Dendritic cell treated with granulocyte-macrophage colony-stimulating factor and Interleukin-4, amounts not matched to agents 40 ng/mL and 50 ng/mL, for 4 days (primary cell): ENCODE results near the gene USP17L26.
"Not testable (repeated sequence)": the region's sequence is repeated elsewhere in the genome, so short reads cannot be mapped to it uniquely, and the experiment has no call there.

ENCODE experiments used
- H3K27ac Mint-ChIP-seq: one replicate; pipeline ENCODE4 v1.8.0; 2022; ENCODE audit warnings: mild to moderate bottlenecking, mixed read lengths
- H3K27me3 Mint-ChIP-seq: one replicate; pipeline ENCODE4 v1.8.0; 2022; ENCODE audit warnings: mild to moderate bottlenecking, mixed read lengths
- H3K36me3 Mint-ChIP-seq: one replicate; pipeline ENCODE4 v1.8.0; 2022; ENCODE audit warnings: low read depth, mixed read lengths
- H3K4me1 Mint-ChIP-seq: one replicate; pipeline ENCODE4 v1.8.0; 2022; ENCODE audit warnings: low read depth, mixed read lengths
- H3K4me3 Mint-ChIP-seq: one replicate; pipeline ENCODE4 v1.8.0; 2022; ENCODE audit warnings: mild to moderate bottlenecking, moderate library complexity, mixed read lengths
- H3K9me3 Mint-ChIP-seq: one replicate; pipeline ENCODE4 v1.8.0; 2022; ENCODE audit warnings: mixed read lengths
- intact Hi-C: fragments of 100-400 bp; cut with micrococcal nuclease; formaldehyde crosslinking; loops from one replicate; pipeline ENCODE4 v1.15.0; 2022

Gene USP17L26, protein sequence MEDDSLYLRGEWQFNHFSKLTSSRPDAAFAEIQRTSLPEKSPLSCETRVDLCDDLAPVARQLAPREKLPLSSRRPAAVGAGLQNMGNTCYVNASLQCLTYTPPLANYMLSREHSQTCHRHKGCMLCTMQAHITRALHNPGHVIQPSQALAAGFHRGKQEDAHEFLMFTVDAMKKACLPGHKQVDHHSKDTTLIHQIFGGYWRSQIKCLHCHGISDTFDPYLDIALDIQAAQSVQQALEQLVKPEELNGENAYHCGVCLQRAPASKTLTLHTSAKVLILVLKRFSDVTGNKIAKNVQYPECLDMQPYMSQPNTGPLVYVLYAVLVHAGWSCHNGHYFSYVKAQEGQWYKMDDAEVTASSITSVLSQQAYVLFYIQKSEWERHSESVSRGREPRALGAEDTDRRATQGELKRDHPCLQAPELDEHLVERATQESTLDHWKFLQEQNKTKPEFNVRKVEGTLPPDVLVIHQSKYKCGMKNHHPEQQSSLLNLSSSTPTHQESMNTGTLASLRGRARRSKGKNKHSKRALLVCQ

DNA sequence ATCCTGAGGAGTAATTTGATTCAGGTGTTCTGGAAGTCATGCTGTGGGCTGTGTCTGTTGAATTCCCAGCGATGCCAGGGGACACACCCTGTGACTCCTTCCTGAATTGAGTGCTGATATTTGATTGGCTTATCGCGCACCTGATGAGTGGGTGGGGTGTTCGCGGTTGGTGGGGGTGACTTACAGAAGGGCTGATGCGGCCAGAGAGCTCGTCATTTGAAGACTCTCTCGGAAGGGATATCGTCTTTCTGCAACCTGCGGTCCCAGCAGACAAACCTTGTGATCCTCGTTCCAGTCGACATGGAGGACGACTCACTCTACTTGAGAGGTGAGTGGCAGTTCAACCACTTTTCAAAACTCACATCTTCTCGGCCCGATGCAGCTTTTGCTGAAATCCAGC lies at the start of gene USP17L26:
Gene USP17L26 (plus strand): TSS at position 301 of the 400 bp plus-strand sequence. CDS start 0 bp downstream, at position 301.
- H3K4me1 Mint-ChIP-seq, intact Hi-C loops, H3K27ac Mint-ChIP-seq, H3K4me3 Mint-ChIP-seq, H3K9me3 Mint-ChIP-seq, H3K36me3 Mint-ChIP-seq, H3K27me3 Mint-ChIP-seq: not testable (repeated sequence)

DNA sequence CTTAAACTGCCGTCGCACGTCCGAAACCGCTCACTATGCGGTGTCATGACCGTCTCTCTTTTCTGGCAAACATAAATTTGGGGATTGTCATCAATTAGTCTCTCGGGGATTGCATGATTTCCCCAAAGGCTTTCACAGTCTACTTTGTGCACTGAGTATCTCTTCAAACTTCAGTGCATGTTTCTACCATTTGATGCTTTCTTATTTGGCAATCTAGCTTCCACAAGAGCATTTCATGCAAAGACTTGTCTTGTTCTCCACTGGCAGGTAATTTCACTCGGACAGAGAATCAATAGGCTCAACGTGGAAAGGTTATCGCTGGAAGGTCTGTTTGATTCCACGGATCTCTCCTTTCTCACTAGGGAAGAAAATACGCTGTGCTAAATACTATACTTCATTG lies 10.3 kb upstream of the USP17L26 start:
- H3K36me3 Mint-ChIP-seq, H3K4me3 Mint-ChIP-seq, H3K4me1 Mint-ChIP-seq, intact Hi-C loops, H3K27ac Mint-ChIP-seq, H3K27me3 Mint-ChIP-seq, H3K9me3 Mint-ChIP-seq: not testable (repeated sequence)

DNA sequence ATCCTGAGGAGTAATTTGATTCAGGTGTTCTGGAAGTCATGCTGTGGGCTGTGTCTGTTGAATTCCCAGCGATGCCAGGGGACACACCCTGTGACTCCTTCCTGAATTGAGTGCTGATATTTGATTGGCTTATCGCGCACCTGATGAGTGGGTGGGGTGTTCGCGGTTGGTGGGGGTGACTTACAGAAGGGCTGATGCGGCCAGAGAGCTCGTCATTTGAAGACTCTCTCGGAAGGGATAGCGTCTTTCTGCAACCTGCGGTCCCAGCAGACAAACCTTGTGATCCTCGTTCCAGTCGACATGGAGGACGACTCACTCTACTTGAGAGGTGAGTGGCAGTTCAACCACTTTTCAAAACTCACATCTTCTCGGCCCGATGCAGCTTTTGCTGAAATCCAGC lies 9.6 kb upstream of the USP17L26 start, which contains the start of gene USP17L24:
Gene USP17L24 (plus strand): TSS at position 301 of the 400 bp plus-strand sequence. CDS start 0 bp downstream, at position 301.
- H3K36me3 Mint-ChIP-seq, H3K4me1 Mint-ChIP-seq, H3K27ac Mint-ChIP-seq, intact Hi-C loops, H3K27me3 Mint-ChIP-seq, H3K9me3 Mint-ChIP-seq, H3K4me3 Mint-ChIP-seq: not testable (repeated sequence)

DNA sequence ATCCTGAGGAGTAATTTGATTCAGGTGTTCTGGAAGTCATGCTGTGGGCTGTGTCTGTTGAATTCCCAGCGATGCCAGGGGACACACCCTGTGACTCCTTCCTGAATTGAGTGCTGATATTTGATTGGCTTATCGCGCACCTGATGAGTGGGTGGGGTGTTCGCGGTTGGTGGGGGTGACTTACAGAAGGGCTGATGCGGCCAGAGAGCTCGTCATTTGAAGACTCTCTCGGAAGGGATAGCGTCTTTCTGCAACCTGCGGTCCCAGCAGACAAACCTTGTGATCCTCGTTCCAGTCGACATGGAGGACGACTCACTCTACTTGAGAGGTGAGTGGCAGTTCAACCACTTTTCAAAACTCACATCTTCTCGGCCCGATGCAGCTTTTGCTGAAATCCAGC lies 4.8 kb upstream of the USP17L26 start, which contains the start of gene USP17L25:
Gene USP17L25 (plus strand): TSS at position 301 of the 400 bp plus-strand sequence. CDS start 0 bp downstream, at position 301.
- H3K27me3 Mint-ChIP-seq, H3K9me3 Mint-ChIP-seq, H3K4me3 Mint-ChIP-seq, H3K27ac Mint-ChIP-seq, H3K36me3 Mint-ChIP-seq, intact Hi-C loops, H3K4me1 Mint-ChIP-seq: not testable (repeated sequence)

DNA sequence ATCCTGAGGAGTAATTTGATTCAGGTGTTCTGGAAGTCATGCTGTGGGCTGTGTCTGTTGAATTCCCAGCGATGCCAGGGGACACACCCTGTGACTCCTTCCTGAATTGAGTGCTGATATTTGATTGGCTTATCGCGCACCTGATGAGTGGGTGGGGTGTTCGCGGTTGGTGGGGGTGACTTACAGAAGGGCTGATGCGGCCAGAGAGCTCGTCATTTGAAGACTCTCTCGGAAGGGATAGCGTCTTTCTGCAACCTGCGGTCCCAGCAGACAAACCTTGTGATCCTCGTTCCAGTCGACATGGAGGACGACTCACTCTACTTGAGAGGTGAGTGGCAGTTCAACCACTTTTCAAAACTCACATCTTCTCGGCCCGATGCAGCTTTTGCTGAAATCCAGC lies 4.6 kb downstream of the USP17L26 start, which contains the start of gene USP17L5:
Gene USP17L5 (plus strand): TSS at position 301 of the 400 bp plus-strand sequence. CDS start 0 bp downstream, at position 301.
- intact Hi-C loops, H3K4me3 Mint-ChIP-seq, H3K36me3 Mint-ChIP-seq, H3K9me3 Mint-ChIP-seq, H3K27me3 Mint-ChIP-seq, H3K27ac Mint-ChIP-seq, H3K4me1 Mint-ChIP-seq: not testable (repeated sequence)

DNA sequence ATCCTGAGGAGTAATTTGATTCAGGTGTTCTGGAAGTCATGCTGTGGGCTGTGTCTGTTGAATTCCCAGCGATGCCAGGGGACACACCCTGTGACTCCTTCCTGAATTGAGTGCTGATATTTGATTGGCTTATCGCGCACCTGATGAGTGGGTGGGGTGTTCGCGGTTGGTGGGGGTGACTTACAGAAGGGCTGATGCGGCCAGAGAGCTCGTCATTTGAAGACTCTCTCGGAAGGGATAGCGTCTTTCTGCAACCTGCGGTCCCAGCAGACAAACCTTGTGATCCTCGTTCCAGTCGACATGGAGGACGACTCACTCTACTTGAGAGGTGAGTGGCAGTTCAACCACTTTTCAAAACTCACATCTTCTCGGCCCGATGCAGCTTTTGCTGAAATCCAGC lies 9.4 kb downstream of the USP17L26 start, which contains the start of gene USP17L27:
Gene USP17L27 (plus strand): TSS at position 301 of the 400 bp plus-strand sequence. CDS start 0 bp downstream, at position 301.
- H3K27me3 Mint-ChIP-seq, H3K36me3 Mint-ChIP-seq, H3K4me3 Mint-ChIP-seq, H3K27ac Mint-ChIP-seq, H3K9me3 Mint-ChIP-seq, H3K4me1 Mint-ChIP-seq, intact Hi-C loops: not testable (repeated sequence)

DNA sequence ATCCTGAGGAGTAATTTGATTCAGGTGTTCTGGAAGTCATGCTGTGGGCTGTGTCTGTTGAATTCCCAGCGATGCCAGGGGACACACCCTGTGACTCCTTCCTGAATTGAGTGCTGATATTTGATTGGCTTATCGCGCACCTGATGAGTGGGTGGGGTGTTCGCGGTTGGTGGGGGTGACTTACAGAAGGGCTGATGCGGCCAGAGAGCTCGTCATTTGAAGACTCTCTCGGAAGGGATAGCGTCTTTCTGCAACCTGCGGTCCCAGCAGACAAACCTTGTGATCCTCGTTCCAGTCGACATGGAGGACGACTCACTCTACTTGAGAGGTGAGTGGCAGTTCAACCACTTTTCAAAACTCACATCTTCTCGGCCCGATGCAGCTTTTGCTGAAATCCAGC lies 14.1 kb downstream of the USP17L26 start, which contains the start of gene USP17L28:
Gene USP17L28 (plus strand): TSS at position 301 of the 400 bp plus-strand sequence. CDS start 0 bp downstream, at position 301.
- H3K9me3 Mint-ChIP-seq, H3K4me1 Mint-ChIP-seq, H3K36me3 Mint-ChIP-seq, H3K27ac Mint-ChIP-seq, H3K4me3 Mint-ChIP-seq, H3K27me3 Mint-ChIP-seq, intact Hi-C loops: not testable (repeated sequence)

DNA sequence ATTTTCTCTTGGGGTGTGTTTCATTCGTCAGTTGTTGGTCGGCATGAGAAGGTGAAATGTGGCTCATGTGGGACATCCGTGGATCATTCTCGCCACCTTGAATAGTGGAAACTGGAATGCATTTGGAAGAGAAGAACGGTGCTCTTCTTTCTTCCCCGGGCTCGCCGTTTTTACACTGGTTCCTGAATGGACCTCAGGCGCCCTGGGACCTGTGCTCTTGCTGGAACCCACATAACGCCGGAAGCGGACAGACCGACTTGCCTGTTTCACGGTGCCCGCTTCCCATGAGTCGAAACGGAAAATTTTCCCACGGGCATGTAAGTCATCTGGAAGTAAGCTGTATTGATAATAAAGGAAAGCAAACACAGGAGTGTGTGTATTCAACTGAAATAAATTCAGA lies 16.4 kb downstream of the USP17L26 start:
- intact Hi-C loops: not testable (repeated sequence)

DNA sequence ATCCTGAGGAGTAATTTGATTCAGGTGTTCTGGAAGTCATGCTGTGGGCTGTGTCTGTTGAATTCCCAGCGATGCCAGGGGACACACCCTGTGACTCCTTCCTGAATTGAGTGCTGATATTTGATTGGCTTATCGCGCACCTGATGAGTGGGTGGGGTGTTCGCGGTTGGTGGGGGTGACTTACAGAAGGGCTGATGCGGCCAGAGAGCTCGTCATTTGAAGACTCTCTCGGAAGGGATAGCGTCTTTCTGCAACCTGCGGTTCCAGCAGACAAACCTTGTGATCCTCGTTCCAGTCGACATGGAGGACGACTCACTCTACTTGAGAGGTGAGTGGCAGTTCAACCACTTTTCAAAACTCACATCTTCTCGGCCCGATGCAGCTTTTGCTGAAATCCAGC lies 18.9 kb downstream of the USP17L26 start, which contains the start of gene USP17L29:
Gene USP17L29 (plus strand): TSS at position 301 of the 400 bp plus-strand sequence. CDS start 0 bp downstream, at position 301.
- not testable (repeated sequence) for H3K9me3 Mint-ChIP-seq

More for the DNA sequence above, 16.4 kb downstream of the USP17L26 start:
- not testable (repeated sequence) for H3K36me3 Mint-ChIP-seq, H3K27me3 Mint-ChIP-seq, H3K27ac Mint-ChIP-seq, H3K4me3 Mint-ChIP-seq, H3K4me1 Mint-ChIP-seq, H3K9me3 Mint-ChIP-seq

DNA sequence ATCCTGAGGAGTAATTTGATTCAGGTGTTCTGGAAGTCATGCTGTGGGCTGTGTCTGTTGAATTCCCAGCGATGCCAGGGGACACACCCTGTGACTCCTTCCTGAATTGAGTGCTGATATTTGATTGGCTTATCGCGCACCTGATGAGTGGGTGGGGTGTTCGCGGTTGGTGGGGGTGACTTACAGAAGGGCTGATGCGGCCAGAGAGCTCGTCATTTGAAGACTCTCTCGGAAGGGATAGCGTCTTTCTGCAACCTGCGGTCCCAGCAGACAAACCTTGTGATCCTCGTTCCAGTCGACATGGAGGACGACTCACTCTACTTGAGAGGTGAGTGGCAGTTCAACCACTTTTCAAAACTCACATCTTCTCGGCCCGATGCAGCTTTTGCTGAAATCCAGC lies 28.4 kb downstream of the USP17L26 start, which contains the start of gene USP17L30:
Gene USP17L30 (plus strand): TSS at position 301 of the 400 bp plus-strand sequence. CDS start 0 bp downstream, at position 301.
- H3K27ac Mint-ChIP-seq, H3K27me3 Mint-ChIP-seq, H3K36me3 Mint-ChIP-seq, H3K4me1 Mint-ChIP-seq, H3K4me3 Mint-ChIP-seq, intact Hi-C loops, H3K9me3 Mint-ChIP-seq: not testable (repeated sequence)

More for the DNA sequence above, 18.9 kb downstream of the USP17L26 start, which contains the start of gene USP17L29:
- H3K36me3 Mint-ChIP-seq, H3K27ac Mint-ChIP-seq, H3K27me3 Mint-ChIP-seq, H3K4me1 Mint-ChIP-seq, intact Hi-C loops, H3K4me3 Mint-ChIP-seq: not testable (repeated sequence)

DNA sequence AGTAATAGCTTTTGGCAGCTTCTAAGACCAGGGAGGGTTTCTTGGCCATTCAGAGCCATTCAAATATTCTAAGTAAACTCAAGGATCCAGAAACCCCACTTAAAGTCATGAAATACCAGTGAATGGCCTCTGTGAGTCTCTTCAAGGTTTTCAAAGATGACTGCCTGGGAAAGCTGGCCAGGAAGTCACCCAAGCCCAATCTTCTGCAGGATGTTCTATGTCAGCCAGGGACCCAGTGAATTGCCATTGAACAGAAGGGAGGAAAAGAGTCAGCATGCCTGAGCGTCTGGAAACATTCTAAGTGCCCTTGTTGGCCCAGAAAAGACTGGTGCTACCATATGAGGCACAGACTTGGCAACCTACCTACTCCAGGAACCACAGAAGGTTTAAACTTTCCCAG lies 45.4 kb downstream of the USP17L26 start:
- H3K4me3 Mint-ChIP-seq, H3K27me3 Mint-ChIP-seq, H3K4me1 Mint-ChIP-seq, H3K27ac Mint-ChIP-seq, intact Hi-C loops, H3K36me3 Mint-ChIP-seq, H3K9me3 Mint-ChIP-seq: not testable (repeated sequence)

DNA sequence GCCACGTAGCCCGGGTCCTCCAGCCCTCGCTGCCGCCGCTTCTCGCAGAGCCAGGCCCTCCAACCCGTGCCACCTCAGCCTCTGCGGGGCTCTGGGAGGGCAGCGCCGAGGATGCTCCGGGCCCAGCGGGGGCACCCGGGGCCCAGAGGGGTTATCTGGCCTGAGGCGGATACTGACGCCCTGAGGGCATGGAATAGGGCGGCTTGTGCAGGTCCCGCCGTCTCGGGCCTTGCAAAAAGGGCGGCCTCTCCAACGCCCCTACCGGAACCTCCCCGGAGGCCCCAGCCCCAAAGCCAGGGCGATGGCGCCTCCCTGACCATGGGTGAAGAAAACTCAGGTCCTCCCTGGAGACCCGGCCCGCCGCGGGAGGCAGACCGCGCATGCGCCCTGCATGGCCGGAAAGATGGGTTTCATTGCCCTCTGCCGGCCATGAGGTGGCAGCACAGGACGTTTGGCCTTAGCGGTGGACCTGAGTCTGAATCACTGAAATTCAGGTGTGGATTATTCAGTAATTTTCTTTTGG lies 46.6 kb downstream of the USP17L26 start:
- H3K27ac Mint-ChIP-seq, H3K4me1 Mint-ChIP-seq, H3K27me3 Mint-ChIP-seq, intact Hi-C loops, H3K36me3 Mint-ChIP-seq, H3K9me3 Mint-ChIP-seq: not testable (repeated sequence)
- peak overlapping the region; percentile 64 for H3K4me3 Mint-ChIP-seq

DNA sequence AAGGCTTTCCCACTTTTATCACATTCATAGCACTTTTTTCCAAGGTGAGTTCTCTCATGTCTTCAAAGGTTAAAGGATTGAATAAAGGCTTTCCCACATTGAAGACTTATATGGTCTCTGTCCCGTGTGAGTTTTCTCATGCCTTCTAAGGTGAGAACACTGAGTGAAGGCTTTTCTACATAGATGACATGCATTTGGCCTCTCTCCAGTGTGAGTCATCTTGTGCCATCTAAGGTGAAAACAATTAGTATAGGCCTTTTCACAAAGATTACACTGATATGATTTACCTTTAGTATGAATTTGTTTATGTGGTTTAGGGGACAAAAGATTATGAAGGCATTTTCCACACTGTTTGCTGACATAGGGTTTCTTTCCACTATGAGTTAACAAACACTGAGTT lies 49.7 kb downstream of the USP17L26 start:
- Mint-ChIP-seq H3K27ac (no peak overlapping the region), H3K36me3 (no peaks in the 10 kb centered on the region), H3K27me3 (no peaks in the 10 kb centered on the region), H3K9me3 (no peaks in the 10 kb centered on the region), H3K4me3 (no peak overlapping the region), H3K4me1 (no peaks in the 10 kb centered on the region)
- intact Hi-C loops: no loop called here
